Activated CD8-positive, alpha-beta memory T cell treated with anti-CD3 and anti-CD28 coated beads for 24 hours (primary cell): ENCODE results near the gene NHERF1.

Experiments used
- DNase-seq: peaks from one replicate; pipeline ENCODE4 v3.0.0-alpha.2; 2020

The NHERF1 gene

DNA sequence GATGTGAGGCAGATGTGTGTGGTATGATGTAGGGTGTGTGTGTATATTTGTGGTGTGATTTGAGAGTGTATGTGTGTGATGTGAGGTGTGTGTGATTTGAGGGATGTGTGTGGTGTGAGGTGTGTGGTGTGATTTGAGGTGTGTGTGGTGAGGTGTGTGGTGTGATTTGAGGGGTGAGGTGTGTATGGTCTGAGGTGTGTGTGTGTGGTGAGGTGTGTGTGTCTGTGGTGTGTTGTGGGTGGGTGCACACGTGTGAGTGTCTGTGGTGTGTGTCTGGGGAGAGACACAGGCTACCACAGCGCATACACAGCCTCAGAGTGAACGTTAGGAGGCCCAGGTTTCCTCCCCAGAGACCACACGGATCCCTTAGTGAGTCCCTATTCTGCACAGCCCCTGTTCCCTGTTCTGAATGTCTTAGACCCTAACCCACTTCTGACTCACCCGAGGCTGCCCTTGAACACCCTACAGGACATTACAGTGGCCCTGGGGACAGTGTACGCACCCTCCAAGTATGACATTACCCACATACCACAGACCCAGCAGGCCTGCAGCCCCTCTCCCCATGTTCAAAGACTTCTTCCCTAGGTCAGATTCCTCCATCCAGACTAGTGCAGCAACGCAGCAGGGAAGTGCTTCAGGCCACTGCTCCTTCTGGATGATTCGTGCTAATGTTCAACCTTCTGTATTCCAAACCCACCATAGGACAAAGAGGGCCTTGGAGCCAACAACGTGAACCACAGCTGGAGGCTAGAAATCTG is 14.9 kb upstream of the NHERF1 start:
- DNase-seq = no peak

DNA sequence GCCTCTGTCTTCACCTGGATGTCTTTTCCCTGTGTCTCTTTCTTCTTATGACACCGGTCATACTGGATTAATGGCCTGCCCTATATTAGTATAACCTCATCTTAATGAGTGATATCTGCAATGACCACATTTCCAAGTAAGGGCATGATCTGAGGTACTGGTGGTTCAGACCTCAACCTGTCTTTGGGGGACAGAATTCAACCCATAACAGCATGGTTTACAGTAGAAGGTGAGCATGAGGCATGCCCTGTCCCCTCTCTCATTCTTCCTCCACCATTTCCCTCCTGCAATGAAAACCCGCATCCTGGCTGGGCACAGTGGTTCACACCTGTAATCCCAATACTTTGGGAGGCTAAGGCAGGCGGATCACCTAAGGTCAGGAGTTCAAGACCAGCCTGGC is 14.2 kb upstream of the NHERF1 start:
- no peak for DNase-seq

DNA sequence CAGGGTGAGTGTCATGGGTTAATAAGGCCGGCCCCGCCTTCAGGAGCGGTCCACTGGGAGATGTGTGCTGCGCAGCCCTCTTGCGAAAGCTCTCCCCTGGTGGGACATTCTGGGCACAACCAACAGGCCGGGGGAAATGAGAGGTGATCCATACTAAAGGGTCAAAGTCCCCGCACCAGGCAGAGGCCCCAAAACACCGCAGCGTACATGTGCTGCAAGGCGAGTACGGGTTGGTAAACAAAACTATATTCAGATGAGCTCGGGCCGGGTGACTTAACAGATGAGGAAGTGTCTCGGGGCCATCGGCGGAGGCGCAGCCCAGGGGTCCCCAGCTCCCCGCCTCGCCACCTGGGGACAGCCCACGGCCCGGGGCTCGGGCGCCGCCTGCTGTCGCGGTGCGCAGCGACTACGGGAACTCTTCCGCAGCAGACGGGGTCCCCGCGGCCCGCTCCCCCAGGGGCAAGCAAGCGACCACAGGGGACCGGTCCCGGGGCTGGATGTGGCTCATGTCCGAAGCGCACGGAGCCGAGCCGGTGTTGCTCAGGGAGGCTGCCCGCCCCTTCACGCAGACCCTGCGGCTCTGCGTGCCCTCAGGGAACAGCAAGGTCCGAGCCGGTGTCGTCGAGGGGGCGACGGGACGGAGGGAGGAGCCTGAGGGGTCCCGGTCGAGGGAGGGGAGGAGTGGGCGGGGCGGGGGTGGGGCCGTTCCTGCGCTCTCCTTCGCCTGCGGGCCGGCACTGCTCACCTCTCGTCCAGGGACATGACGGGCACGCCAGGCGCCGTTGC is 11.7 kb upstream of the NHERF1 start, which contains the start of gene RAB37:
TSS of gene RAB37 (plus strand) at position 744 of the 786 bp plus-strand sequence. CDS start at position 761, 17 bp downstream.
- peak; percentile 82 for DNase-seq

DNA sequence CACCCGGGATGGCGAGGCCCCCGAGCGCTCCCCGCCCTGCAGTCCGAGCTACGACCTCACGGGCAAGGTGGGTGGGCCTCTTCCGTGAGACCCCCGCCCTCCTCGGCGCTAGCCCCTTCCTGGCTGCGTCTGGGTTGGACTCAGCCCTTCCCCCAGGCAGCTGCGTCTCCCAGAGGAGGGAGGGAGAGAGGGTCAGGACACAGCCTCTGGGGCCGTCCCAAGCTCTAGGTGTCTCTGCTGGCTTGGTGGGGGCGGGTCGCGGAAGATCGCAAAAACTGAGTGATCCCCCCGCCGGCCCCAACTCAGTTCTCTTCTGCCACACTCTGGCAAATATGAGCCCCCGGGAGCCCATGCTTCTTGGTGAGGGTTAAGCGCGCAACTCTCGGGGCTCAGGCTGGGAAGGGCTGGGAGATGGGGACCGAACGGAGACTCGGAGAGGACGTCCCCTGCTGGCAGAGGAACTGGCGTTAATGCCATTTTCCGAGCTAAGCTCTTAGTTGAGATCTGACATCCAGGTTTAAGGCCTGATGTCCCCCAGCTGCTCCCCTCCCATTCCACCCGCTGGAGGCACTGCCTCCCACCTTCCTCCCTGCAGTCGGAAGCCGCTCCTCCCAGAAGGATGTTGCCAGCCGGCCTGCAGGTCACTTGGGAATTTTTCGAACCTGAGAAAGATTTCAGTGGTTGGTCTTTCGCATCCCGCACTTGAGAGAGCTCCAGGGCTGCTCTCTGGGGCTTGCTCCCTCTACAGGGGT is 11.0 kb upstream of the NHERF1 start:
- no peak for DNase-seq

DNA sequence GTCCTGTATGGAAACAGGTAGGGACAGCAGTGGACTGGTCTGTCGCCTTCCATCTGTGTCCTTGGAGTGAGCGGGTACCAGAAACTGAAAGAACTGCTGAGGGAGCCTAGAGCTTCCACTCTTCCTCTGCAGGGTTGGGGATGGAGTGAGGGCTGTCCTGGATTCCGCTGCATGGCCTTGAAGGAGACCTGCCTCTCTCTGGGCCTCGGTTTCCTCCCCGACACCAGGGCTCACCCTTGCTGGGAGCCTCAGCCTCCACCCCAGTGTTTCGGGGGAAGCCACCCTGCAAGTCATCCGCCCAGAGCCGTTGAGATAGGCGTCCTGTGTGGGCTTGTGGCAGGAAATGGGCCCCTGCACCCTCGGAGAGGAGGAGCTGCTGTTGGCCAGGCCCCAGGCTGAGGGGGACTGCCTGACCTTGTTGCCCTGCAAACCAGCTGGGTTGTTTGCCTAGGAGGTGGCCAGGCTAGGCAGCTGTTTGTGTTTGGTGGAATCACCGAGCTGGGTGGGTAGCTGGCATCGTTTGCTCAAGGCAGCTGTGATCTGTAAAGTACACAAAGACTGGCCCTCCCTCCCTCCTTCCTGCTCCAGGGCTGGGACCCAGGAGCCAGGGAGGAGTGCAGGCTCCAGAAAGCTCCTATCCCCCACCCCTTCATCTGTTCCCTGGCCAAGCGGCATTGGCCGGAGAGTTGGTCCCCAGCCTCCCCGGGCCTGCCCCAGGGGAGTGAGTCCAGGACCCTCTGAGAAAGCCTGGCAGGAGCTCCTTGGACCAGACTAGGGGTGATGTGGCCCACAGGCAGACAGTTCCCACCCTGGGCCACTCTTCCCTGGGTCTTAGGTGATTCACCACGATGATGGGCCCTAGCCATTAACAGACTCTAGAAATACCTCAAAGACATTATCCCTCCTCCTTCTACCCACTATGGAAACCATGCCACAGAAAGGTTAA is 10.1 kb upstream of the NHERF1 start:
- DNase-seq = peak; percentile 89

DNA sequence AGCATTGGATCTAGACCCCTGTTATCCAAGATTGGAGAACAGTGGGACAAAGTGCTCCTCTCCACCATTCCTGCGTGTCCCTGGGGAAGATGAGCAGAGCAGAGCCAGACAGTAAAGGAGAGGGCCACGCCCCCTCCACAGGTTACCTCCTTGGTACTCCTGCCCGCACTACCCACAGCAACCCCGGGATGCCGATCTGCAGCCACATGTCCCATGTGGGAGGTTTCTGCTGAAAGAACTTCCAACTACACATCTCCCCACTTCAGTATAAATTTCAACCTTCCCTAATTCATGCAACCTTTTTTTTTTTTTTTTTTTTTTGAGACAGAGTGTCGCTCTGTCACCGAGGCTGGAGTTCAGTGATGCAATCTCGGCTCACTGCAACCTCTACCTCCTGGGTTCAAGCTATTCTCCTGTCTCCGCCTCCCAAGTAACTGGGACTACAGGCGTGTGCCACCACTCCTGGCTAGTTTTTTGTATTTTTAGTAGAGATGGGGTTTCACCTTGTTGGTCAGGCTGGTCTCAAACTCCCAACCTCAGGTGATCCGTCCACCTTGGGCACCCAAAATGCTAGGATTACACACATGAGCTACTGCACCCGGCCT is 9.1 kb upstream of the NHERF1 start:
- DNase-seq = no peak

DNA sequence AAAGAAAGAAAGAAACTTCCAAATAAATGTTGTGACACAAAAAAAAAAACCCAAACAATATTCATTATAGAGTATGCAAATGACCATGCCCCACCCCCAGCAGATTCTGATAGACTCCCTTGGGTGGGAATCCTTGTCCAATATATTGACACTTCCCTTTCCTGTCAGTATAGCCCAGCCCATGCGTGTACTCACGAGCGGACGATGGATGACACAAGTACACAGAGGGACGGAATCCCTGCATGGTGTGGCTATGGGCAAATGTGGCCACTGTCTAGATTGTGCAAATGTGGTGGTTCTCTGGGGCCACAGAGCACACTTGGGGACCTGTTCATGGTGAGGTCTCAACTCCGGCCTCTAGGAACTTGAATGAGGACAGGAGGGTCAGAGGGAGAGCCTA is 8.3 kb upstream of the NHERF1 start:
- DNase-seq = no peak

DNA sequence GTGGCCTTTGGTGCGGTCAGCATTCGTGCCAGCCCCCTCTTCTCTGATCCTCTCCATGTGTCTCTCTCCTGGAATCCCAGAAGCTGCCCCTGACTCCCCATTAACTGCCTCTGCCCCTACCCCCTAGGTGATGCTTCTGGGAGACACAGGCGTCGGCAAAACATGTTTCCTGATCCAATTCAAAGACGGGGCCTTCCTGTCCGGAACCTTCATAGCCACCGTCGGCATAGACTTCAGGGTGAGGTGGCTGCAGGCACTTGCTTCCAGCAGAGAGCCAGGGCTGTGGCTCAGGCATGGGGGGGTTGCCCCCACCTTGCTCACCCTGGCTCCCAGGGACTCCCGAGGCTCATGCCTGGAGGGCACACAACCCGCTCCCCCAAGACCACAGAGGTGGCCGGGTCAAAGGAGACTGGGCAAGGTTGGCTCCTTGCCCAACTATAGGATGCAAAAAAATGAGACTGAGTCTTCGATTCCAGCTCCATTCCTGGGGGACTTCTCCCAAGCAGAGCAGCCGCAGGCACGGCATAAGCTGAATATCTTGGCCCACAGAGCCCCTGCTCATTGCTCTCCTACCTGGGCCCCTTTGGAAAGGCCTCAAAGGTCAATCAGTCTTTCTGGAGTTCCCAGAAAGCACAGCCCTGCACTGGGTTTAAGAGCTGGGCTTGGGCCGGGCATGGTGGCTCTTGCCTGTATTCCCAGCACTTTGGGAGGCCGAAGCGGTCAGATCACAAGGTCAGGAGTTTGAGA is 7.6 kb upstream of the NHERF1 start:
- DNase-seq = no peak

DNA sequence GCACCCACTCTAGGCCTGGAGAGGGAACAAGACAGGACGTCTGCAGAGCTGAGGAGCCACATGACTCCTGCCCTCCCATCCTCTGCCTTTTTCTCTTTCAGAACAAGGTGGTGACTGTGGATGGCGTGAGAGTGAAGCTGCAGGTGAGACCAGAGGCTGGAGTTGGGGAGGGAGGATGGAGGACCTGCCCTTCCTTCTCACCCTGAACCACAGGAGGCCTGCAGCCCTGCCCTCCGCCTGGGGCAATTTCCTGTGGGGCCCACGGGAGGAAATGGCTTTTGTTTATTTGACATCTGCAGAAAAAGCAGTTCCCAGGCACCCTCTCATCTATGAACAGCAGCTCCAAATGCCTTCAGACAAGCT is 6.3 kb upstream of the NHERF1 start:
- DNase-seq = peak; percentile 79

DNA sequence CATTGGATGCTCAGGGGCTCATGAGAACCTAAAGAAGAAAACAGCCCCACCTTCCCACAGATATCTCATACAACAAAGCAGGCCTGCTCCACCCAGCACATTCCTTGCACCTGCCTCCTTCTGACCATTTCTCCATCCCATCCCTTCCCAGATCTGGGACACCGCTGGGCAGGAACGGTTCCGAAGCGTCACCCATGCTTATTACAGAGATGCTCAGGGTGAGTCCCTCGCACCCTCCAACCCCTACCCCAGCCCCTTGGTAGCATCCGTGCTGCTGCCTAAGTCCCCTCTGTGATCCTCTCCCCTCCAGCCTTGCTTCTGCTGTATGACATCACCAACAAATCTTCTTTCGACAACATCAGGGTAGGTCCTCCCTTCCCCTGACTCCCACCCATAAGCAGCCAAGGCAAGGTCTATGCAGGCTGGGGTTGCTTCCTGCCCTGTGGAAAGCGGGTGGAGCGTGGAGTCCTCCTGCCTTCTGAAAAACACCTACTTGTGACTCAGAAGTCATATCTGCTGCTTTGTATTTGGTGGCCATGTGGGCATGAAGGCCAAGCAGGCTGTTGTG is 5.4 kb upstream of the NHERF1 start:
- DNase-seq = no peak

DNA sequence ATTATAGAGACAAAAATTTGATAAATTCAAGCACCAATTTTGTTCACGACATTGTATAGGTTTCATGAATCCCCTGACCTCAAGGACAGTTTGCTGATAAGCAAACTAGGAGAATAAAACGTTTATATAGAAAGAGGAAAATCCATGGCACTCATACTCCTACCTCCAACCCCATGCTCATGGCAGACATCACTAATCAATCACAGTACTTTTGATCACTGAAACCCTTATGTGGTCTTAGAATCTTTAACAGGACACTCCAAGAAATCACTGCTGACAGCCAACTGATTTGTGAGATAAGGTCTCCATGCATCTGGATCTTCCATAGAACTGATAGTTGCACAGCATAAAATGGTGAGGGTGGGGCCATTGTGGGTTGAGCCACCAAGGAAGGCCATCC is 4.7 kb upstream of the NHERF1 start:
- DNase-seq = no peak

DNA sequence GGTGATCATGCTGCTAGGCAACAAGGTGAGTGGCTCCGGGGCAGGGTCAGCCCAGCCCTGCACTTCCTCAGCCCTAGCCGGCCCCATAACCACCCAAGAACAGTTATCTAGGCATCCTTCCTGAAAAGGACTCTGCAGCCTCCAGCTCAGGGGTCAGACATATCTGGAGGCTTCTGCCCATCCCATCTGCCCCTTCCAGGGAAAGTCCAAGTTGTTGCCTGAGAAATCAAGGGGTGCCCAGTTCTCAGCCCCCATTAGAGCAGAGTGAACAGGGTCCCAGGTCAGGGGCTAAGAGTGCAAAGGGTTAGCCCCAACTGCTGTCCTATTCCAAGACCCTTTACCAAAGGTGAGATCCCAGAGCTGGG is 4.1 kb upstream of the NHERF1 start:
- DNase-seq = no peak

DNA sequence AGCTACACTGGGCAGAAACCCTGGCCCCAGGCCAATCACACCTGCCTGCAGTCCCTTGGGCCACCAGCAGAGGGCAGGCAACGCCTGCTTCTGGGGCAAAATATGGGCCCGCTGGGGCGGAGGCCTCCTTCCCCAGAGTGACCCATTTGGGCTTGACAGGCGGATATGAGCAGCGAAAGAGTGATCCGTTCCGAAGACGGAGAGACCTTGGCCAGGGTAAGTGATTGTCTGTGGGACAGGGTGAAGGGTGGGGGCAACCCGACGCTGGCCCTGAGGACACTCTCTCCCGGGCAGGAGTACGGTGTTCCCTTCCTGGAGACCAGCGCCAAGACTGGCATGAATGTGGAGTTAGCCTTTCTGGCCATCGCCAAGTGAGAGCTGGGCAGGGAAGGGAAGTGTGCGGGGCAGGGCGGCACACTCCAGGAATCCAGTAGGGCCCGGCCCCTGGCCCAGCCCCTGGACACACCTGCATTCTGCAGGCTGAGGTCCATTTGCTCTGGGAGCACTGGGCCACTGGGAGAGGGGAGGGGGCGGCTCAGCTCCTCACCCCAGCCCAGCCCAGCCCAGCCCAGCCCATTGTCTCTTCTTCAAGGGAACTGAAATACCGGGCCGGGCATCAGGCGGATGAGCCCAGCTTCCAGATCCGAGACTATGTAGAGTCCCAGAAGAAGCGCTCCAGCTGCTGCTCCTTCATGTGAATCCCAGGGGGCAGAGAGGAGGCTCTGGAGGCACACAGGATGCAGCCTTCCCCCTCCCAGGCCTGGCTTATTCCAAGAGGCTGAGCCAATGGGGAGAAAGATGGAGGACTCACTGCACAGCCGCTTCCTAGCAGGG is 3.5 kb upstream of the NHERF1 start:
- peak; percentile 98 for DNase-seq

DNA sequence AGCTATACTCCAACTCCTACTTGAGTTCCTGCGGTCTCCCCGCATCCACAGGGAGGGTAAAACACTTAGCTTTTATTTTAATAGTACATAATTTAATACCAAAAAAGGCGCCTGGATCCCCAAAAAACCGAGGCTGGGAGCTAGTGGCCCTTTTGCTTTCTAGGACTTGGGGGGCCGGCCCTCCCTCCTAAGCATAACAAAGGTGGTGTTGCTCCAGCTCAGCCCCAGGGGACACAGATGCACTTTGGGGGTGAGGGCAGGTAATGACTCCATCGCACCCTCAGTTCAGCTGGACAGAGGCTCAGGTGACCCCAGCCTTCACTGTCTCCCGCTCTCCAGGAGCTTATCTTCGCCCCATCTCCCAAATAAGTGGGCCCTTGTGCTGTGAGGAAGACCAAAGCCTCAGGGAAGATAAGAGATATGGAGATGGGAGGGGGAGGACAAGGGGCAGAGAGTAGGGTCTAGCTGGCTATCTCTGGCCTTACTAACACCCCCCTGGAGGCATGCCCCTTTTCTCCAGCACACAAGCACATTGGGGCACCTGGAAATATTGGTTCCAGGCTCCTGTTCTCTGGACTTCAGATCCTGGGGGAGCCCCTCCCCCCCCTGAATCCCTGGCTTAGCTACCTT is 2.8 kb upstream of the NHERF1 start:
- no peak for DNase-seq

DNA sequence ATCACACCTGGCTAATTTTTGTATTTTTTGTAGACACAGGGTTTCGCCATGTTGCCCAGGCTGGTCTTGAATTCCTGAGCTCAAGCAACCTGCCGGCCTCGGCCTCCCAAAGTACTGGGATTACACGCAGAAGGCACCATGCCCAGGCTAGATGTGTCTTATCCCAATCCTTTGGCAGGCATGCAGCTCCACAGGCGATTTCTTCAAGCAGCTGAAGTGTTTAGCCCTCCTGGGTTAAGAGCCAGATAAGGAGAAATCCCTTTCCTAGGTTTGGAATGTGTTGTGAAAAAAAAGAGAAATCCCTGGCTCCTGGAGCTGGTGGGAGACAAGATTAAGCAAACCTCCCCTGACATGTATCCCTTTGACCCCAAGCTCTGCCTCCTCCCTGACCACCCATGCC is 2.1 kb upstream of the NHERF1 start:
- DNase-seq = no peak

DNA sequence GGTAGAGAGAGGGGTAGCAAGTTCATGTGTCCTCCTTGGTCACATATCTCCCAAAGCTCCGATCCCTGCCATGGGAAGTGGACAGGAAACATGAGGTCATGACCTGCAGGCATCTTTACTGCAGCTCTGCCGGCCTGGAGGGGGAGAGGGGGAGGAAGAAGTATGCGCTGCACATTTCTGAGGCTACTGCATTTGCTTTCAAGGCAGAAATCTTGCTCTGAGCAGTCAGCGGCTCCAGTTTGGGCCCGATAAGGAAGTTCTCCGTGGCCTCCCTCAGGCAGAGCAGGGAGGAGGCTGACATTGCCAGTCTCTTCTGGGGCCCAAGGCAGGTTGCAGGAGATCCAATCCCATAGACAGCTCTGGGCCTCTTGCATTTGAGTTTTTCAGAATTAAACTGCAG is 1.5 kb upstream of the NHERF1 start:
- no peak for DNase-seq

DNA sequence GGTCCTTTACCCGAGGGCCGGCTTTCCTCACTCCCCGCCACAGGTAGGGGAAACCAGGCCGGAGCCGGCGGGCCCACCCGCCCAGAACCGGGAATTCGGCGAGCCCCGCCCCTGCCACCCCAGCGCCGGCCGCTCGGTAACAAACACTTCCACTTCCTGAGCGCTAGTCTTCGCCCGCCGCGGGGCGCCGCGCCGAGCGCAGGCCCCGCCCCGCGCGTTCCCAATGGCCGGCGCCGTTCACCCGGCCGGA is 224 bp upstream of the NHERF1 start:
- DNase-seq = no peak

DNA sequence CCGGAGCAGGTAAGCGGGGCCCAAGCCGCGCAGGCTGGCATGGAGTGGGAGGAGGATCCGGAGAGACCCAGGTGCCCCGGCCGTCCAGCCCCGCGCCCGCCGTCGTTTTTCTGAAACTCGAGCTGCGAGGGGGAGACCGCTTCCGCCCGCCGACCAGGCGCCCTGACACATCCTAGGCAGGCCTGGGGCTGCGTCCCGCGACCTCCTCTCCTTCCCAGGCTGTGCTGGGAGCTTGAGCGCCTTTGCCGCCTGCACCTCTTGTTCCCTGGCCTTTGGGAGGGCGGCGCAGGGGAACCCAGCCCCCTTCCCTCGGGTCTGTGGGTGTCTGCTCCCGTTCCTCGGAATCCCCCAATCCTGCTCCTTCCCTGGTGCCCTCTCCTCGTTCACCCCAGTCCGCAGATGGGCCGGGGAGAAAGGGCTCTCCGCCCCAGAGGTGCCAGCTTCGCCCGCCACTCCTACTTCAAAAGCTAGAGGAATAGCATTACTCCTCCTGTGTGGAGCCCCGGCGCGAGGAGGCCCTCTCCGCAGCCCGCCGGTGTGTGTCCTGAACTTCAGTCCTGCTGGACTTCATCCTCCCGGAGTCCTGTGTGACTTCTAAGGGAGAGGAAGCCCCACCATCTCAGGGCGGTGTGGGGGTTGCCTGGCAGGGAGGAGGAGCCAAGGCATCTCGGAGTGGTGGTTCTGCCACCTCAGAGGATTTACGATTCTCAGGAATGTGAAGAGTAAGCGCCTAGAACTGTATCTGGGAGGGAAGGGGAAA is 1.0 kb downstream of the NHERF1 start:
- DNase-seq = peak; percentile 80

DNA sequence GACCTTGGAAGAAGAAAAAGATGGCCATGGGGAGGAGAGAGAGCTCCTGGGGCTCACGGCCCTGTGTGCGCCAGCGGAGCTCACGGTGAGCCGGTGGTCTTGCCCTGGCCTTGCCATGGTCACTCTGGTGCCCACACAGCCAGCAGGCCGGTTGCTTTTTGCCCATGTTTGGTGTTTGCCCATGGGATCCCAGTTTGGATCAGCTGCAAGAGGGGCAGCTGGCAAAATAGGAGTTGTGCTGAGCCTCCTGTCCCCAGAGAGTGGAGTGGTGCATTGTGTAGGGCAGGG is 1.6 kb downstream of the NHERF1 start:
- no peak for DNase-seq
